ENCODE data around the gene KLHL24.

DNA sequence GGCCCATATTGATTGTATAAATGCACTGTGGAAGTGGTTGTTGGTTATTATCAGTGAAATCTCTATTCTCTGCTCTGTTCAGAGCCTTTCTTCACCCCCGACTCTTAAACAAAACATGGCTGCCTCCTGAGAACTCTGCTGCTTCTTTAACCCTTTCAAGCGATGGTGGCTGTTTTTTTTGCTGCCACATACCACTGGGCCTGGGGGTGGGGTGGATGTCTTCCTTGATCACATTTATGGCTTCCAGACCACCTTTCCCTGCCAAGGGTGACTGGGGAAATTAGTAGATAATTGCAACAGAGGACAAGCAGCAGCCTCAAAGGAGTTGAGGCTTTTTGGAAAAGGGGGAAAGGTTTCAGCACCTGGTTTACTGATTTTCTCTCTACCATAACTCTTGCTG is 94.9 kb downstream of the KLHL24 start:
- TF ChIP-seq, protein P1, sequence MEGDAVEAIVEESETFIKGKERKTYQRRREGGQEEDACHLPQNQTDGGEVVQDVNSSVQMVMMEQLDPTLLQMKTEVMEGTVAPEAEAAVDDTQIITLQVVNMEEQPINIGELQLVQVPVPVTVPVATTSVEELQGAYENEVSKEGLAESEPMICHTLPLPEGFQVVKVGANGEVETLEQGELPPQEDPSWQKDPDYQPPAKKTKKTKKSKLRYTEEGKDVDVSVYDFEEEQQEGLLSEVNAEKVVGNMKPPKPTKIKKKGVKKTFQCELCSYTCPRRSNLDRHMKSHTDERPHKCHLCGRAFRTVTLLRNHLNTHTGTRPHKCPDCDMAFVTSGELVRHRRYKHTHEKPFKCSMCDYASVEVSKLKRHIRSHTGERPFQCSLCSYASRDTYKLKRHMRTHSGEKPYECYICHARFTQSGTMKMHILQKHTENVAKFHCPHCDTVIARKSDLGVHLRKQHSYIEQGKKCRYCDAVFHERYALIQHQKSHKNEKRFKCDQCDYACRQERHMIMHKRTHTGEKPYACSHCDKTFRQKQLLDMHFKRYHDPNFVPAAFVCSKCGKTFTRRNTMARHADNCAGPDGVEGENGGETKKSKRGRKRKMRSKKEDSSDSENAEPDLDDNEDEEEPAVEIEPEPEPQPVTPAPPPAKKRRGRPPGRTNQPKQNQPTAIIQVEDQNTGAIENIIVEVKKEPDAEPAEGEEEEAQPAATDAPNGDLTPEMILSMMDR (conservative IDR thresholded peaks at IDR 0.05), result no peak
- no peak for TF ChIP-seq ZFX (IDR thresholded peaks at IDR 0.05)
